GM19438 (cell line): ENCODE measurements around the gene FAM200C.

Experiments
- ATAC-seq: cut with Tn5 transposase; IDR thresholded peaks from one replicate; pipeline ENCODE4 v1.9.1; 2021; ENCODE audit warnings: low read depth; ENCODE audit not compliant: unreplicated experiment

Gene FAM200C

GRCh38 chr5:160420331-160420610 lies 20.4 kb upstream of the FAM200C start:
- no peak for ATAC-seq

- peak; percentile 30 for ATAC-seq
Observed at GRCh38 chr5:160419458-160420330, 19.8 kb upstream of the FAM200C start.

- ATAC-seq: peak; percentile 59
Observed at GRCh38 chr5:160418561-160419457, 19.0 kb upstream of the FAM200C start, which contains the start of gene SLU7. Gene SLU7, minus strand, starts transcription at chr5:160419081. Its CDS starts 3,787 bp downstream, at chr5:160415294.

- no peak for ATAC-seq
Observed at GRCh38 chr5:160398806-160399205, 1.0 kb downstream of the FAM200C start.

GRCh38 chr5:160397492-160397891 lies 2.4 kb downstream of the FAM200C start:
- ATAC-seq: no peak

- no peak for ATAC-seq
Observed at GRCh38 chr5:160395111-160395510, 4.7 kb downstream of the FAM200C start.

- ATAC-seq: no peak
Observed at GRCh38 chr5:160390787-160391696, 8.8 kb downstream of the FAM200C start.

- no peak for ATAC-seq
Observed at GRCh38 chr5:160387445-160387844, 12.4 kb downstream of the FAM200C start.

GRCh38 chr5:160385496-160385895 lies 14.4 kb downstream of the FAM200C start:
- ATAC-seq: no peak

- no peak for ATAC-seq
Observed at GRCh38 chr5:160384681-160385080, 15.2 kb downstream of the FAM200C start.

- ATAC-seq: no peak
Observed at GRCh38 chr5:160382346-160382745, 17.5 kb downstream of the FAM200C start.

GRCh38 chr5:160380041-160380440 lies 19.8 kb downstream of the FAM200C start:
- no peak for ATAC-seq

GRCh38 chr5:160379511-160379910 lies 20.3 kb downstream of the FAM200C start:
- no peak for ATAC-seq

GRCh38 chr5:160378330-160378729 lies 21.5 kb downstream of the FAM200C start:
- no peak for ATAC-seq

- no peak for ATAC-seq
Observed at GRCh38 chr5:160377651-160378050, 22.2 kb downstream of the FAM200C start.

GRCh38 chr5:160376416-160376815 lies 23.4 kb downstream of the FAM200C start:
- no peak for ATAC-seq

- ATAC-seq: no peak
Observed at GRCh38 chr5:160375701-160376100, 24.2 kb downstream of the FAM200C start.

- no peak for ATAC-seq
Observed at GRCh38 chr5:160375166-160375565, 24.7 kb downstream of the FAM200C start.

- no peak for ATAC-seq
Observed at GRCh38 chr5:160371294-160371693, 28.6 kb downstream of the FAM200C start.

- ATAC-seq: no peak
Observed at GRCh38 chr5:160370713-160371034, 29.2 kb downstream of the FAM200C start.
